Transverse colon (tissue), 4 donors: Measurements from ENCODE around the gene CRYBB2.
"Not testable (repeated sequence)": the region's sequence is repeated elsewhere in the genome, so short reads cannot be mapped to it uniquely, and the experiment has no call there.

Experiments
- CTCF ChIP-seq, 5 experiments: fragments of 200-600 bp in 3 of 5; fragments of 450-650 bp in 2 of 5; sonication (generic) in 3 of 5; IDR thresholded peaks; 1 replicate in 2 of 5; 2 replicates in 3 of 5; pipeline ENCODE4 v1.5.1; 2016 to 2017; ENCODE audit warnings: antibody characterized with exemption in 5 of 5, inconsistent platforms in 3 of 5, mild to moderate bottlenecking in 2 of 5, moderate library complexity in 1 of 5
- EP300 ChIP-seq: sonication (generic); formaldehyde crosslinking; IDR thresholded peaks from one replicate; pipeline ENCODE4 v1.6.1; 2017; ENCODE audit warnings: antibody characterized with exemption, low read depth
- POLR2A ChIP-seq: fragments of 450-650 bp; IDR thresholded peaks from one replicate; pipeline ENCODE4 v1.6.1; 2016; ENCODE audit warnings: antibody characterized with exemption, mild to moderate bottlenecking, moderate library complexity
- POLR2AphosphoS5 ChIP-seq, 3 donors: sonication (generic); formaldehyde crosslinking; IDR thresholded peaks; one replicate each; pipeline ENCODE4 v1.6.1; 2016; ENCODE audit warnings: antibody characterized with exemption in 3 of 3

GRCh38 chr22:25273231-25273630 is 53.8 kb downstream of the CRYBB2 start:
- TF ChIP-seq CTCF (IDR thresholded peaks at IDR 0.05); POLR2AphosphoS5 (IDR thresholded peaks at IDR 0.05); POLR2A; EP300: not testable (repeated sequence)
